ENCODE data around the gene NBR1.
"Not testable (repeated sequence)": the region's sequence is repeated elsewhere in the genome, so short reads cannot be mapped to it uniquely, and the experiment has no call there.

- TF ChIP-seq SP1, FOXK2, FOXA1 (IDR thresholded peaks at IDR 0.05): not testable (repeated sequence)
These were observed 75.4 kb downstream of the NBR1 start for GRCh38 chr17:43246456-43246855.

All from HEK293T (cell line).